ENCODE measurements around the gene SGK2.

The SGK2 gene

GRCh38 chr20:43536041-43536816 is 22.6 kb upstream of the SGK2 start:
- DNase-seq, result no peak

GRCh38 chr20:43536817-43537440 is 21.9 kb upstream of the SGK2 start:
- peak; percentile 65 for DNase-seq

GRCh38 chr20:43537921-43538877 is 20.6 kb upstream of the SGK2 start:
- peak; percentile 57 for DNase-seq

GRCh38 chr20:43538878-43539700 is 19.7 kb upstream of the SGK2 start:
- no peak for DNase-seq

- no peak for DNase-seq
Observed at GRCh38 chr20:43539975-43540672, 18.7 kb upstream of the SGK2 start.

- no peak for DNase-seq
Observed at GRCh38 chr20:43540673-43541060, 18.2 kb upstream of the SGK2 start.

- DNase-seq, result peak; percentile 61
Observed at GRCh38 chr20:43541214-43541613, 17.6 kb upstream of the SGK2 start.

- no peak for DNase-seq
Observed at GRCh38 chr20:43542161-43542560, 16.7 kb upstream of the SGK2 start.

GRCh38 chr20:43542674-43543073 is 16.2 kb upstream of the SGK2 start:
- DNase-seq, result no peak

GRCh38 chr20:43543138-43543537 is 15.7 kb upstream of the SGK2 start:
- no peak for DNase-seq

- no peak for DNase-seq
Observed at GRCh38 chr20:43544501-43544900, 14.3 kb upstream of the SGK2 start.

- no peak for DNase-seq
Observed at GRCh38 chr20:43545837-43546578, 12.8 kb upstream of the SGK2 start.

- no peak for DNase-seq
Observed at GRCh38 chr20:43548273-43548880, 10.4 kb upstream of the SGK2 start.

- no peak for DNase-seq
Observed at GRCh38 chr20:43549416-43550065, 9.3 kb upstream of the SGK2 start.

GRCh38 chr20:43550456-43550855 is 8.4 kb upstream of the SGK2 start:
- DNase-seq, result no peak

GRCh38 chr20:43554369-43554768 is 4.5 kb upstream of the SGK2 start:
- DNase-seq, result no peak

- no peak for DNase-seq
Observed at GRCh38 chr20:43559147-43559987, 540 bp downstream of the SGK2 start.

- DNase-seq, result no peak
Observed at GRCh38 chr20:43560974-43561373, 2.1 kb downstream of the SGK2 start.

- DNase-seq, result no peak
Observed at GRCh38 chr20:43563429-43563828, 4.6 kb downstream of the SGK2 start.

Data from fibroblast of skin of back (primary cell).